Uterus (tissue), 4 donors: ENCODE data around the gene NHS. TPM values are rescaled to one million over a fixed set of nuclear protein-coding genes. Genes with fewer than 3 reads are reported as not detected.

Source experiments
- DNase-seq, 2 donors: peaks; one replicate each; pipeline ENCODE4 v3.0.0-alpha.2; 2019 to 2020
- H3K27ac ChIP-seq, 2 donors: fragments of 200-600 bp; sonication (generic); 1 replicate in 1 of 2; 2 replicates in 1 of 2; pipeline ENCODE4 v1.5.1; 2016 to 2018
- H3K27me3 ChIP-seq, 2 donors: fragments of 200-600 bp; sonication (generic); one replicate each; pipeline ENCODE4 v1.5.1; 2018 to 2019; ENCODE audit warnings: control low read depth in 1 of 2
- H3K36me3 ChIP-seq, 2 donors: fragments of 200-600 bp; sonication (generic); one replicate each; pipeline ENCODE4 v1.5.1; 2019; ENCODE audit warnings: control low read depth in 1 of 2
- H3K4me1 ChIP-seq, 2 donors: fragments of 200-600 bp; sonication (generic); one replicate each; pipeline ENCODE4 v1.5.1; 2018 to 2019; ENCODE audit warnings: control low read depth in 1 of 2
- H3K4me3 ChIP-seq, 2 donors: fragments of 200-600 bp; sonication (generic); 1 replicate in 1 of 2; 2 replicates in 1 of 2; pipeline ENCODE4 v1.5.1; 2018 to 2019; ENCODE audit warnings: mild to moderate bottlenecking in 1 of 2
- H3K9me3 ChIP-seq, 2 donors: fragments of 200-600 bp; sonication (generic); one replicate each; pipeline ENCODE4 v1.5.1; 2019; ENCODE audit warnings: control low read depth in 1 of 2
- CTCF ChIP-seq, 4 experiments: fragments of 200-600 bp in 2 of 4; fragments of 450-650 bp in 2 of 4; sonication (generic) in 2 of 4; IDR thresholded peaks; one replicate each; pipeline ENCODE4 v1.5.1; 2016 to 2019; ENCODE audit warnings: antibody characterized with exemption in 4 of 4, mild to moderate bottlenecking in 2 of 4, moderate library complexity in 1 of 4
- POLR2A ChIP-seq, 2 donors: fragments of 450-650 bp; IDR thresholded peaks; one replicate each; pipeline ENCODE4 v1.6.1; 2016; ENCODE audit warnings: antibody characterized with exemption in 2 of 2, mild to moderate bottlenecking in 1 of 2, moderate library complexity in 1 of 2
- intact Hi-C: fragments of 100-400 bp; cut with DNase I; formaldehyde crosslinking; loops from one replicate; pipeline ENCODE4 v1.15.1; 2023; ENCODE audit warnings: low total_unique reads
- total RNA-seq, 4 donors: library from RNA; depleted of rRNA in 3 of 4; stranded (reverse); fragments of >200 nt in 3 of 4; gene quantifications; one replicate each; pipeline versions ENCODE4 v1.1.0 to v1.2.4, GENCODE V29; 2014 to 2023
- donor health status: DM: yes; HTN: yes; CAD: no.

NHS gene
- total RNA-seq, 4 donors from 2014 or later: 3.5 to 14.3 (median 9.5) TPM

GRCh38 chrX:17411205-17411604 is 36.2 kb downstream of the NHS start:
- Histone ChIP-seq H3K27ac (no peak overlapping the region), H3K9me3 (no peaks in the 10 kb centered on the region), H3K4me1 (no peaks in the 10 kb centered on the region), H3K36me3 (no peaks in the 10 kb centered on the region), H3K27me3 (no peaks in the 10 kb centered on the region), H3K4me3 (no peak overlapping the region)
- DNase-seq: no peak
- TF ChIP-seq CTCF (IDR thresholded peaks at IDR 0.05) (no peak), POLR2A (IDR thresholded peaks at IDR 0.05) (no peak)
- intact Hi-C loops: no loop called here

- Histone ChIP-seq H3K4me1 (no peaks in the 10 kb centered on the region), H3K9me3 (no peaks in the 10 kb centered on the region), H3K27me3 (no peaks in the 10 kb centered on the region), H3K27ac (no peak overlapping the region), H3K36me3 (no peaks in the 10 kb centered on the region), H3K4me3 (no peak overlapping the region)
- no peak for DNase-seq
- no peak for TF ChIP-seq POLR2A (IDR thresholded peaks at IDR 0.05)
- no peak for TF ChIP-seq CTCF (IDR thresholded peaks at IDR 0.05)
- intact Hi-C loops: no loop called here
These were observed 37.7 kb downstream of the NHS start for GRCh38 chrX:17412692-17413091.

- TF ChIP-seq CTCF (IDR thresholded peaks at IDR 0.05): no peak
- TF ChIP-seq POLR2A (IDR thresholded peaks at IDR 0.05): no peak
- Histone ChIP-seq H3K27me3 (no peaks in the 10 kb centered on the region), H3K36me3 (no peaks in the 10 kb centered on the region), H3K27ac (no peak overlapping the region), H3K9me3 (no peaks in the 10 kb centered on the region), H3K4me3 (no peak overlapping the region), H3K4me1 (no peaks in the 10 kb centered on the region)
- DNase-seq: no peak
- intact Hi-C loops: no loop called here
These were observed 38.2 kb downstream of the NHS start for GRCh38 chrX:17413228-17413627.

- Histone ChIP-seq H3K4me3 (no peak overlapping the region), H3K27me3 (no peaks in the 10 kb centered on the region), H3K4me1 (no peaks in the 10 kb centered on the region), H3K27ac (peak overlapping the region; percentile 8 to 62), H3K9me3 (no peaks in the 10 kb centered on the region), H3K36me3 (no peaks in the 10 kb centered on the region)
- intact Hi-C loops: no loop called here
- DNase-seq: peak; percentile 27 to 50
- TF ChIP-seq POLR2A (IDR thresholded peaks at IDR 0.05) (no peak), CTCF (IDR thresholded peaks at IDR 0.05) (no peak)
These were observed 39.1 kb downstream of the NHS start for GRCh38 chrX:17414027-17414658.

- TF ChIP-seq CTCF (IDR thresholded peaks at IDR 0.05) (no peak), POLR2A (IDR thresholded peaks at IDR 0.05) (no peak)
- H3K27me3 ChIP-seq: no peaks in the 10 kb centered on the region
- H3K4me3 ChIP-seq: no peak overlapping the region
- no peaks in the 10 kb centered on the region for H3K4me1 ChIP-seq
- H3K27ac ChIP-seq: peak overlapping the region; percentile 8 to 62
- no peak for DNase-seq
- no peaks in the 10 kb centered on the region for H3K36me3 ChIP-seq
- intact Hi-C loops: no loop called here
- H3K9me3 ChIP-seq: no peaks in the 10 kb centered on the region
These were observed 39.8 kb downstream of the NHS start for GRCh38 chrX:17414839-17415238.
